Suprapubic skin (tissue), 4 donors: Measurements from ENCODE around the gene IFNA10. TPM values are rescaled to one million over a fixed set of nuclear protein-coding genes. Genes with fewer than 3 reads are reported as not detected.
A peak's percentile ranks its signal among the peaks of the same experiment; 100 is the strongest.
"Not testable (repeated sequence)": the region's sequence is repeated elsewhere in the genome, so short reads cannot be mapped to it uniquely, and the experiment has no call there.

Experiments used
- DNase-seq, 2 donors: peaks; one replicate each; pipeline ENCODE4 v3.0.0-alpha.2; 2019; ENCODE audit warnings: low spot score in 2 of 2
- H3K27ac ChIP-seq: fragments of 200-600 bp; sonication (generic); one replicate; pipeline ENCODE4 v1.5.1; 2019
- H3K27me3 ChIP-seq: fragments of 200-600 bp; sonication (generic); one replicate; pipeline ENCODE4 v1.5.1; 2019
- H3K36me3 ChIP-seq: fragments of 200-600 bp; sonication (generic); one replicate; pipeline ENCODE4 v1.5.1; 2019
- H3K4me1 ChIP-seq: fragments of 200-600 bp; sonication (generic); one replicate; pipeline ENCODE4 v1.5.1; 2019
- H3K4me3 ChIP-seq: fragments of 200-600 bp; sonication (generic); one replicate; pipeline ENCODE4 v1.5.1; 2019; ENCODE audit warnings: mild to moderate bottlenecking
- H3K9me3 ChIP-seq: fragments of 200-600 bp; sonication (generic); one replicate; pipeline ENCODE4 v1.5.1; 2019
- EP300 ChIP-seq: sonication (generic); formaldehyde crosslinking; IDR thresholded peaks from one replicate; pipeline ENCODE4 v1.6.1; 2017; ENCODE audit warnings: antibody characterized with exemption
- POLR2A ChIP-seq, 2 donors: fragments of 450-650 bp; IDR thresholded peaks; one replicate each; pipeline ENCODE4 v1.6.1; 2017; ENCODE audit warnings: antibody characterized with exemption in 2 of 2, mild to moderate bottlenecking in 2 of 2, moderate library complexity in 2 of 2
- POLR2AphosphoS5 ChIP-seq, 3 donors: sonication (generic); formaldehyde crosslinking; IDR thresholded peaks; one replicate each; pipeline ENCODE4 v1.6.1; 2017; ENCODE audit warnings: antibody characterized with exemption in 3 of 3
- WGBS: methylation state at CpG from one replicate; pipeline ENCODE4 v1.1.5; 2018; 5-methylcytosine and 5-hydroxymethylcytosine counted together
- total RNA-seq, 4 donors: library from RNA; depleted of rRNA; stranded (reverse); fragments of >200 nt; gene quantifications; one replicate each; pipeline ENCODE4 v1.1.0, GENCODE V29; 2016
- TF ChIP-seq, protein P1 (sequence below), 2 donors: fragments of 200-600 bp in 1 of 2; fragments of 450-650 bp in 1 of 2; sonication (generic) in 1 of 2; IDR thresholded peaks; one replicate each; pipeline ENCODE4 v1.5.1; 2016 to 2019; ENCODE audit warnings: antibody characterized with exemption in 2 of 2, mild to moderate bottlenecking in 1 of 2, moderate library complexity in 1 of 2

The IFNA10 gene
- total RNA-seq = not detected

DNA sequence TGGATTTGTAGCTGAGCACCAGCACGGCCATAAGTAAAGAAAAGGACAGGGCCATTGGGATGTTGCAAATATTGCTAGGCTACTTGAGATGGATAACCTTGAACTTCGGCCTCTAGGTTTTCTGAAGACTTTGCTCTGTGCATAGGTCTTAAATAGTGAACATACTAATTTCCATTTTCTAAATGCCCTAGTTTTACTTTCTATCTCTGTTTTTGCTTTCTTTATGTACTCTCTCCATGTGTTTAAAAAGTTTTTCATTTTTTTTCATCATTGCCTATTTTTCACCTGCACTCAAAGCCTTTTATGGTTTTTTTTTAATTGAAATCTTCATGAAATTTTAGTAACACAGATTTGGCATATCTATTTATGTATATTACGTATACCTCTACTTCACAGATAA lies at the start of gene IFNA10:
TSS of gene IFNA10 (minus strand) at position 101 of the 400 bp plus-strand sequence. CDS start at position 55, 46 bp downstream.
- not testable (repeated sequence) for H3K4me3 ChIP-seq, DNase-seq, H3K36me3 ChIP-seq, H3K27me3 ChIP-seq, H3K4me1 ChIP-seq, H3K9me3 ChIP-seq, H3K27ac ChIP-seq
- WGBS = 89% methylated on average over 3 of the region's 3 CpGs

DNA sequence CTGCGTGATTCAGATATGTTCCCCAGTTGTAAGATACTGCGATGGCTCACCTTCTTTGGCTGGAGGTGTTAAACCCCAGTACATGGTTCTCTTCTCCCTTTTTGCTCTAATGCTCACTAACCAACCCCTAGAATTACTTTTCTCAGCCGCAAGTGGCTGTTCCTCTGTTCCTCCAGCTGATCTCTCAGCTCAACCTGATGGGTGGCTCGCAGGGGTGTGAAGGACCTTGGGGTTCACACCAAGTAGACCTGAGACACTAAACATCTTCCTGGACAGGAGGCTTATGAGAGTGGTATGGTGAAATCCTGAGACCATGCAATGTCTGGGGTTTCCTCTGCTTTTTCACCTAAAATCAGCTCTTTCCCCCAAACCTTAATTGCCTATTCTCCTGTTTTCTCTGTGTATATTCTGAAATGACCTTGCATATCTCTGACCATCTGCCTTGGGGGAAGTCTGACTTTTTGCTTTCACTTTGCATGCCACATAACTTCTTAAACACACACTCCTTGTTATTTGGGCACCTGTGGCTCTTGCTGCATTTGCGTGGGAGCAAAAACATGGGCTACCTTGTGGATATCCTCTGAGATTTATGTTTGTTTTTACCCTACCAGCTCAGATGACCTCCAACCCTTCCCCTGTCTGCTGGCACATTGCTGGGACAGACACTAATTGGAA lies 48.7 kb upstream of the IFNA10 start:
- no peak for DNase-seq
- no peaks in the 10 kb centered on the region for H3K27me3 ChIP-seq
- no peak overlapping the region for H3K4me3 ChIP-seq
- H3K27ac ChIP-seq = no peak overlapping the region
- no peaks in the 10 kb centered on the region for H3K36me3 ChIP-seq
- peaks cover 4% of the 10 kb centered on the region for H3K4me1 ChIP-seq
- 60% methylated on average over 5 of the region's 5 CpGs for WGBS
- no peak for TF ChIP-seq EP300
- no peak for TF ChIP-seq POLR2A (IDR thresholded peaks at IDR 0.05)
- TF ChIP-seq, protein P1, sequence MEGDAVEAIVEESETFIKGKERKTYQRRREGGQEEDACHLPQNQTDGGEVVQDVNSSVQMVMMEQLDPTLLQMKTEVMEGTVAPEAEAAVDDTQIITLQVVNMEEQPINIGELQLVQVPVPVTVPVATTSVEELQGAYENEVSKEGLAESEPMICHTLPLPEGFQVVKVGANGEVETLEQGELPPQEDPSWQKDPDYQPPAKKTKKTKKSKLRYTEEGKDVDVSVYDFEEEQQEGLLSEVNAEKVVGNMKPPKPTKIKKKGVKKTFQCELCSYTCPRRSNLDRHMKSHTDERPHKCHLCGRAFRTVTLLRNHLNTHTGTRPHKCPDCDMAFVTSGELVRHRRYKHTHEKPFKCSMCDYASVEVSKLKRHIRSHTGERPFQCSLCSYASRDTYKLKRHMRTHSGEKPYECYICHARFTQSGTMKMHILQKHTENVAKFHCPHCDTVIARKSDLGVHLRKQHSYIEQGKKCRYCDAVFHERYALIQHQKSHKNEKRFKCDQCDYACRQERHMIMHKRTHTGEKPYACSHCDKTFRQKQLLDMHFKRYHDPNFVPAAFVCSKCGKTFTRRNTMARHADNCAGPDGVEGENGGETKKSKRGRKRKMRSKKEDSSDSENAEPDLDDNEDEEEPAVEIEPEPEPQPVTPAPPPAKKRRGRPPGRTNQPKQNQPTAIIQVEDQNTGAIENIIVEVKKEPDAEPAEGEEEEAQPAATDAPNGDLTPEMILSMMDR (IDR thresholded peaks at IDR 0.05) = no peak
- no peak for TF ChIP-seq POLR2AphosphoS5 (IDR thresholded peaks at IDR 0.05)
- no peaks in the 10 kb centered on the region for H3K9me3 ChIP-seq

DNA sequence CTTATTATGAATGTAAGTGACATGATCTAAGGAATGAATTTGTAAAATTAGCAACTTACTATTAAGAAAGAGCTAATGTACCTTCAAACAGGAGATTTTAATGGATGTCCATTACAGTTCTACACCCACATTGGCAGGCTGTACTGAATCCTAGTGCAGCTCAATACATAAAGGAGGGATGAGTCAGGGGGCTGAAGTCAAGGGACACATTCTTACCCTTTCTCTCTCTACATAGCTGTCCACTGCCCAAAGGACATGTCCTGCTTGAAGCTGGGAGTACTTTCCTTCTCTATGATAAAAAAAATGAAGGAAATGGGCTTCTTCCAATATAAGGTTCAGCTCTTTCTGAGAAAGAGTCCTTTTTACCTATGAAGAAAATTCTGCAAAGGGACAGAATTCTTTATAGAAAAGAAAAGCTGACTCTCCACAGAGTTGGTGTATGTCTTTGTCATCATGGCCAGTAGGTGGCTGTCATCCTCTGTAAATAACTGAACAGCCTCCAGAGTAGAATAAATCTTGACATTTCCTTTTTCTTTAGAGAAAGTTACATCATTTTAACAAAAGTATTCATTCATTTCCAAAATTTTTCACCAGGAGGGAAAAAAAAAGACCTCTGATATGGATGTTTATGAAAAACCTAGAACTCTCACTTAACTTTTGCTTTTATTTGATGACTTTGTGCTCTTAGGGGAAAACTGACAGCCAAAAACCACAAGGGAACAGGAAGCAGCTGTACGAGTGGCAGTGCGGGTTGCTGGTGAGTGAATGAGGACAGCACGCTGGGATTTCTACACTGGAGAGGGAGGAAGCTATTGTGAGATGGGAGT lies 46.0 kb upstream of the IFNA10 start:
- H3K4me1 ChIP-seq = peaks cover 4% of the 10 kb centered on the region
- no peak for DNase-seq
- TF ChIP-seq EP300 (no peak), POLR2A (IDR thresholded peaks at IDR 0.05) (no peak), POLR2AphosphoS5 (IDR thresholded peaks at IDR 0.05) (no peak)
- TF ChIP-seq, protein P1 (IDR thresholded peaks at IDR 0.05) = peak in 1 of 2 donors; percentile 35
- H3K4me3 ChIP-seq = no peak overlapping the region
- H3K27me3 ChIP-seq = no peaks in the 10 kb centered on the region
- WGBS = under 1% methylated on average over 3 of the region's 3 CpGs
- H3K36me3 ChIP-seq = no peaks in the 10 kb centered on the region
- no peak overlapping the region for H3K27ac ChIP-seq
- no peaks in the 10 kb centered on the region for H3K9me3 ChIP-seq

DNA sequence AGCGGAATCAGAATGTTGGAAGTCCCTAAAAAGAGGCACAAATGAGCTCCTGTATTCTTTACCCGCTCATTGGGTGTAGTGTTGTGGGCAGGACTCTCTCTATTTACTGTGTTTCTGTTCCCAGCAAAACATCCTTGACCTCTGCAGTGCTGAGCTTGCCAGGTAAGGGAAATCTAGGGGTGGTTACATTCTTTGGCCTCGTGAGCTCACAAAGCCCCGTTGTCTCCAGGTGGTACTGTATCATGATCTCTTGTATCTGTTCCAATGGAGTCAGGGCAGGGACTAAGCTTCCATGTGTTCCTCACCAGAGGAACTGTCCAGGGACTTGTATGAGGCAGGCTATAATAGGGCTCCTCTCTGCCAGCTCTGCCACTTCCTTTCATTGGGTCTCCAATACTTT lies 44.7 kb upstream of the IFNA10 start:
- H3K4me3 ChIP-seq = no peak overlapping the region
- TF ChIP-seq, protein P1 (IDR thresholded peaks at IDR 0.05) = no peak
- TF ChIP-seq EP300 (no peak), POLR2A (IDR thresholded peaks at IDR 0.05) (no peak), POLR2AphosphoS5 (IDR thresholded peaks at IDR 0.05) (no peak)
- DNase-seq = no peak
- WGBS = 62% methylated on average over 4 of the region's 4 CpGs
- H3K4me1 ChIP-seq = peaks cover 4% of the 10 kb centered on the region
- no peaks in the 10 kb centered on the region for H3K9me3 ChIP-seq
- no peaks in the 10 kb centered on the region for H3K27me3 ChIP-seq
- H3K36me3 ChIP-seq = no peaks in the 10 kb centered on the region
- no peak overlapping the region for H3K27ac ChIP-seq

DNA sequence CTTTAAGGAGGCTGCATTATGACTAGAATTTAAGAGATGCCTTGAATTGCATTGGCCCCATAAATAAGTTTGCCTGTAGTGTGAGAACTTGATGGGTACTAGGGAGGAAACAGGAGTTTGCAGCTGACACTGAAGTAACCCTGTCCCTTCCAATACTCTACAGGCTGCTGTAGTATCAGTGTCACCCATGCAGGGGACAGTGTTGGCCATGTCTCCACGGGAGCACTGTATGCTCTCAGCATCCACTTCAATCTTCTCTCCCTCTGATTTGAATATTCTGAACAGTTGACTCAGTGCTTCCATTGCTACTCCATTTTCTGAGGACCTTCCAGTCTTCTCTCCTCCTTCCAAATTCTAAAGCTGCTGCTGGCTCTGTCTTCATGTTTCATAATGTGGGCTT lies 44.2 kb upstream of the IFNA10 start:
- no peak for TF ChIP-seq POLR2A (IDR thresholded peaks at IDR 0.05)
- no peak for TF ChIP-seq POLR2AphosphoS5 (IDR thresholded peaks at IDR 0.05)
- TF ChIP-seq, protein P1 (IDR thresholded peaks at IDR 0.05) = no peak
- Histone ChIP-seq H3K36me3 (no peaks in the 10 kb centered on the region), H3K4me1 (peaks cover 4% of the 10 kb centered on the region), H3K27me3 (no peaks in the 10 kb centered on the region), H3K4me3 (no peak overlapping the region), H3K9me3 (no peaks in the 10 kb centered on the region), H3K27ac (no peak overlapping the region)
- DNase-seq = no peak
- WGBS = 38% methylated on average over 1 of the region's 1 CpG
